WTC11 (cell line): ENCODE measurements around the gene GALNT17. TPM values are rescaled to one million over a fixed set of nuclear protein-coding genes. Genes with fewer than 3 reads are reported as not detected.

Experiments used
- ATAC-seq: fragments of 200-7000 bp; cut with Tn5 transposase; 2 replicates; pipeline ENCODE4 v1.10.0; 2021; ENCODE audit warnings: mild to moderate bottlenecking, moderate library complexity
- CTCF ChIA-PET: fragments of 300-600 bp; sonication (Branson Sonifier 250); formaldehyde crosslinking; loops from one replicate; lab custom pipeline; 2021; ENCODE audit warnings: antibody characterized with exemption; lab: Charles Lee
- POLR2A ChIA-PET: fragments of 350-600 bp; sonication (Branson Sonifier 250); formaldehyde crosslinking; loops from one replicate; lab custom pipeline; 2021; ENCODE audit warnings: antibody characterized with exemption; lab: Charles Lee
- DNase-seq: peaks from one replicate; pipeline ENCODE4 v3.0.0; 2021; ENCODE audit warnings: low spot score
- H3K27ac Mint-ChIP-seq: 2 replicates; pipeline ENCODE4 v1.8.0; 2021; ENCODE audit warnings: mixed read lengths
- H3K27me3 Mint-ChIP-seq: 2 replicates; pipeline ENCODE4 v1.8.0; 2021; ENCODE audit warnings: low read depth, mild to moderate bottlenecking, moderate library complexity, mixed read lengths
- H3K36me3 Mint-ChIP-seq: 2 replicates; pipeline ENCODE4 v1.8.0; 2021; ENCODE audit warnings: mixed read lengths
- H3K4me1 Mint-ChIP-seq: 2 replicates; pipeline ENCODE4 v1.8.0; 2022; ENCODE audit warnings: mixed read lengths
- H3K4me3 Mint-ChIP-seq: 2 replicates; pipeline ENCODE4 v1.8.0; 2021; ENCODE audit warnings: mild to moderate bottlenecking, moderate library complexity, mixed read lengths
- H3K9me3 Mint-ChIP-seq: 2 replicates; pipeline ENCODE4 v1.8.0; 2021; ENCODE audit warnings: mixed read lengths
- ETV6 ChIP-seq: sonication (generic); formaldehyde crosslinking; IDR thresholded peaks from 2 replicates; pipeline ENCODE4 v1.8.1; 2022; ENCODE audit warnings: mild to moderate bottlenecking, missing genetic modification reagents
- HMGA2 ChIP-seq: fragments of 250-450 bp; sonication (Bioruptor Pico); IDR thresholded peaks from 2 replicates; pipeline ENCODE4 v1.4.0; 2021; ENCODE audit warnings: mild to moderate bottlenecking, moderate library complexity
- NR2C2 ChIP-seq: sonication (generic); formaldehyde crosslinking; IDR thresholded peaks from 2 replicates; pipeline ENCODE4 v1.8.0; 2022; ENCODE audit warnings: mild to moderate bottlenecking, missing genetic modification reagents
- NR3C1 ChIP-seq: sonication (generic); formaldehyde crosslinking; conservative IDR thresholded peaks from 2 replicates; pipeline ENCODE4 v1.8.1; 2023; ENCODE audit warnings: low read depth, mild to moderate bottlenecking, missing genetic modification reagents
- RORB ChIP-seq: fragments of 250-450 bp; sonication (Bioruptor Pico); IDR thresholded peaks from 2 replicates; pipeline ENCODE4 v1.9.0; 2021; ENCODE audit warnings: mild to moderate bottlenecking
- SOX15 ChIP-seq: fragments of 250-450 bp; sonication (Bioruptor Pico); IDR thresholded peaks from 2 replicates; pipeline ENCODE4 v1.9.0; 2021; ENCODE audit warnings: mild to moderate bottlenecking
- TEAD4 ChIP-seq: sonication (generic); formaldehyde crosslinking; IDR thresholded peaks from 2 replicates; pipeline ENCODE4 v1.8.0; 2022; ENCODE audit warnings: mild to moderate bottlenecking, missing genetic modification reagents
- ZNF396 ChIP-seq: fragments of 250-450 bp; sonication (Bioruptor Pico); IDR thresholded peaks from 2 replicates; pipeline ENCODE4 v1.8.0; 2021; ENCODE audit warnings: mild to moderate bottlenecking, moderate library complexity, borderline replicate concordance
- ZNF671 ChIP-seq: fragments of 250-450 bp; sonication (Bioruptor Pico); IDR thresholded peaks from 2 replicates; pipeline ENCODE4 v1.8.0; 2021; ENCODE audit warnings: mild to moderate bottlenecking
- total RNA-seq: library from RNA; stranded (reverse); gene quantifications from 3 replicates; pipeline ENCODE4 v1.2.3, GENCODE V29; 2021
- TF ChIP-seq, protein P1 (sequence below): fragments of 250-450 bp; sonication (Bioruptor Pico); IDR thresholded peaks from 2 replicates; pipeline ENCODE4 v1.9.0; 2021; ENCODE audit warnings: moderate library complexity, mild to moderate bottlenecking, inconsistent platforms, borderline replicate concordance
- TF ChIP-seq, protein P2 (sequence below): sonication (generic); formaldehyde crosslinking; IDR thresholded peaks from 2 replicates; pipeline ENCODE4 v1.8.0; 2023; ENCODE audit warnings: missing genetic modification reagents
- TF ChIP-seq, protein P3 (sequence below): sonication (generic); formaldehyde crosslinking; IDR thresholded peaks from 2 replicates; pipeline ENCODE4 v1.8.1; 2023; ENCODE audit warnings: mild to moderate bottlenecking, missing genetic modification reagents, moderate library complexity
- TF ChIP-seq, protein P4 (sequence below): sonication (generic); formaldehyde crosslinking; IDR thresholded peaks from 2 replicates; pipeline ENCODE4 v1.8.0; 2023; ENCODE audit warnings: mild to moderate bottlenecking, missing genetic modification reagents
- TF ChIP-seq, protein P5 (sequence below): sonication (generic); formaldehyde crosslinking; conservative IDR thresholded peaks from 2 replicates; pipeline ENCODE4 v1.8.1; 2022; ENCODE audit warnings: mild to moderate bottlenecking, missing genetic modification reagents
- TF ChIP-seq, protein P6 (sequence below): sonication (generic); formaldehyde crosslinking; IDR thresholded peaks from 2 replicates; pipeline ENCODE4 v1.8.1; 2023; ENCODE audit warnings: mild to moderate bottlenecking, moderate library complexity, missing genetic modification reagents
- TF ChIP-seq, protein P7 (sequence below): sonication (generic); formaldehyde crosslinking; IDR thresholded peaks from 2 replicates; pipeline ENCODE4 v1.8.0; 2023; ENCODE audit warnings: missing genetic modification reagents, mild to moderate bottlenecking, borderline replicate concordance
- TF ChIP-seq, protein P8 (sequence below): sonication (generic); formaldehyde crosslinking; IDR thresholded peaks from 2 replicates; pipeline ENCODE4 v1.8.0; 2022; ENCODE audit warnings: mild to moderate bottlenecking, missing genetic modification reagents

The GALNT17 gene
- total RNA-seq, 1 experiment from 2014 or later: 61.1 TPM

DNA sequence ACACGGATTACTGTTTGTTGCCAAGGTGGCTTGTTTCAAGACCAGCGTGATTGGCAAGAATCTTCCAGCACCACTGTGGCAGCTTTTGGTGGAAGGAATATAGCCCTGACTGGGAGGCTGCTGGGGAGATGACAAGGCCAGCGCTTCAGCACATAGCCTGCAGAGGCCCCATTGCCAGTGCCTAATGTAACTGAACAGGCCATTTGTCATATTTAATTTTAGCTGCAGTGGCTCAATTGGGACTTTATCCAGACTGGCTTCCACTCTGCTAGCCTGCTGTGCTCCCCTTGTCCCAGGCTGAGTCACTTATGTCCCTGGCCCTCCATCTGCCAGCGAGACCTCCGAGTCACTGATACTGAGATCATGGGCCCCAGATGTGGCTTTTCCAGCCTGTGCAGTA lies 483.1 kb downstream of the GALNT17 start:
- CTCF ChIA-PET: no interaction called here
- no peak overlapping the region for H3K4me3 Mint-ChIP-seq
- TF ChIP-seq, protein P1, sequence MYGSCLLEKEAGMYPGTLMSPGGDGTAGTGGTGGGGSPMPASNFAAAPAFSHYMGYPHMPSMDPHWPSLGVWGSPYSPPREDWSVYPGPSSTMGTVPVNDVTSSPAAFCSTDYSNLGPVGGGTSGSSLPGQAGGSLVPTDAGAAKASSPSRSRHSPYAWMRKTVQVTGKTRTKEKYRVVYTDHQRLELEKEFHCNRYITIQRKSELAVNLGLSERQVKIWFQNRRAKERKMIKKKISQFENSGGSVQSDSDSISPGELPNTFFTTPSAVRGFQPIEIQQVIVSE (CRISPR knock-in tag): no peak
- TF ChIP-seq, protein P2, sequence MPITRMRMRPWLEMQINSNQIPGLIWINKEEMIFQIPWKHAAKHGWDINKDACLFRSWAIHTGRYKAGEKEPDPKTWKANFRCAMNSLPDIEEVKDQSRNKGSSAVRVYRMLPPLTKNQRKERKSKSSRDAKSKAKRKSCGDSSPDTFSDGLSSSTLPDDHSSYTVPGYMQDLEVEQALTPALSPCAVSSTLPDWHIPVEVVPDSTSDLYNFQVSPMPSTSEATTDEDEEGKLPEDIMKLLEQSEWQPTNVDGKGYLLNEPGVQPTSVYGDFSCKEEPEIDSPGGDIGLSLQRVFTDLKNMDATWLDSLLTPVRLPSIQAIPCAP (CRISPR knock-in tag): no peak
- TF ChIP-seq, protein P3, sequence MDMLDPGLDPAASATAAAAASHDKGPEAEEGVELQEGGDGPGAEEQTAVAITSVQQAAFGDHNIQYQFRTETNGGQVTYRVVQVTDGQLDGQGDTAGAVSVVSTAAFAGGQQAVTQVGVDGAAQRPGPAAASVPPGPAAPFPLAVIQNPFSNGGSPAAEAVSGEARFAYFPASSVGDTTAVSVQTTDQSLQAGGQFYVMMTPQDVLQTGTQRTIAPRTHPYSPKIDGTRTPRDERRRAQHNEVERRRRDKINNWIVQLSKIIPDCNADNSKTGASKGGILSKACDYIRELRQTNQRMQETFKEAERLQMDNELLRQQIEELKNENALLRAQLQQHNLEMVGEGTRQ (CRISPR knock-in tag): no peak
- TF ChIP-seq TEAD4 (CRISPR knock-in tag): no peak
- TF ChIP-seq, protein P4, sequence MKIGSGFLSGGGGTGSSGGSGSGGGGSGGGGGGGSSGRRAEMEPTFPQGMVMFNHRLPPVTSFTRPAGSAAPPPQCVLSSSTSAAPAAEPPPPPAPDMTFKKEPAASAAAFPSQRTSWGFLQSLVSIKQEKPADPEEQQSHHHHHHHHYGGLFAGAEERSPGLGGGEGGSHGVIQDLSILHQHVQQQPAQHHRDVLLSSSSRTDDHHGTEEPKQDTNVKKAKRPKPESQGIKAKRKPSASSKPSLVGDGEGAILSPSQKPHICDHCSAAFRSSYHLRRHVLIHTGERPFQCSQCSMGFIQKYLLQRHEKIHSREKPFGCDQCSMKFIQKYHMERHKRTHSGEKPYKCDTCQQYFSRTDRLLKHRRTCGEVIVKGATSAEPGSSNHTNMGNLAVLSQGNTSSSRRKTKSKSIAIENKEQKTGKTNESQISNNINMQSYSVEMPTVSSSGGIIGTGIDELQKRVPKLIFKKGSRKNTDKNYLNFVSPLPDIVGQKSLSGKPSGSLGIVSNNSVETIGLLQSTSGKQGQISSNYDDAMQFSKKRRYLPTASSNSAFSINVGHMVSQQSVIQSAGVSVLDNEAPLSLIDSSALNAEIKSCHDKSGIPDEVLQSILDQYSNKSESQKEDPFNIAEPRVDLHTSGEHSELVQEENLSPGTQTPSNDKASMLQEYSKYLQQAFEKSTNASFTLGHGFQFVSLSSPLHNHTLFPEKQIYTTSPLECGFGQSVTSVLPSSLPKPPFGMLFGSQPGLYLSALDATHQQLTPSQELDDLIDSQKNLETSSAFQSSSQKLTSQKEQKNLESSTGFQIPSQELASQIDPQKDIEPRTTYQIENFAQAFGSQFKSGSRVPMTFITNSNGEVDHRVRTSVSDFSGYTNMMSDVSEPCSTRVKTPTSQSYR (CRISPR knock-in tag): no peak
- no peak for TF ChIP-seq NR3C1 (CRISPR knock-in tag)
- no peak for DNase-seq
- H3K27ac Mint-ChIP-seq: 0 out of 2 replicates have a peak overlapping the region, but pooled peaks have one; percentile 41
- peaks cover 9% of the 10 kb centered on the region for H3K9me3 Mint-ChIP-seq
- POLR2A ChIA-PET: interaction anchor here (0.7 kb wide), 1 partner anchor 10 kb away, joined by 3 read pairs; no protein-coding TSS in a partner anchor
- H3K4me1 Mint-ChIP-seq: peaks cover 67% of the 10 kb centered on the region
- ATAC-seq: peak; percentile 49
- no peaks in the 10 kb centered on the region for H3K27me3 Mint-ChIP-seq
- 0 out of 2 replicates have a peak, but pooled peaks cover 4% of the 10 kb centered on the region for H3K36me3 Mint-ChIP-seq

DNA sequence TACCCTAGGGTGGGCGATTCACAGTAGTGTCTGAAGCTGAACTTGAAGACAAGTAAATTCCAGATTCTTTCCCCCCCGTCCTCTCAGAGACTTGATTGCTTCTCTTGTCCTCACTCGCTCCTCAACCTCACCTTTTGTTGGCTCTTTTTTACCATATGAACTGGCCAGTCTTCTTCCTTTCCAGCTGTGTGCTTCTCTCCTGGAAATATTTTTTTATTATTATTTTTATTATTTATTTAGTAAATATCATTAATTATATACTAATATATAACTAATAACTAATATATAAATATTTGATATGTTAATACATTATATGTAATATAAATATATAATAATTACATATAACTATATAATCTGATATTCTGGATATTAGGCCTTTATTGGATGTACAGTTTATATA lies 484.3 kb downstream of the GALNT17 start:
- Mint-ChIP-seq H3K36me3 (peaks cover 5% of the 10 kb centered on the region; the same call in 1 of the 2 replicates), H3K27me3 (no peaks in the 10 kb centered on the region), H3K9me3 (peaks cover 11% of the 10 kb centered on the region), H3K4me1 (peaks cover 79% of the 10 kb centered on the region), H3K27ac (no peak overlapping the region), H3K4me3 (no peak overlapping the region)
- POLR2A ChIA-PET: no interaction called here
- ATAC-seq (no peak), DNase-seq (no peak)
- CTCF ChIA-PET: no interaction called here
- no peak for TF ChIP-seq NR2C2 (CRISPR knock-in tag)
- TF ChIP-seq HMGA2 (CRISPR knock-in tag): peak; percentile 93

DNA sequence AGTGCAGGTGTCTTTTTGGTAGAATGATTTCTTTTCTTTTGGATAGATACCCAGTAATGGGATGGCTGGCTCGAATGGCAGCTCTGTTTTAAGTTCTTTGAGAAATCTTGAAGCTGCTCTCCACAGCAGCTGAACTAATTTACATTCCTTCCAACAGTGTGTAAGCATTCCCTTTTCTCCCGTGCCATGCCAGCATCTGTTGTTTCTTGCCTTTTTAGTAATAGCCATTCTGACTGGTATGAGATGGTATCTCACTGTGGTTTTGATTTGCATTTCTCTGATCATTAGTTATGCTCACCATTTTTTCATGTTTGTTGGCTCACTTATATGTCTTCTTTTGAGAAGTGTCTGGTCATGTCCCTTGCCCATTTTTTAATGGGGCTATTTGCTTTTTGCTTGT lies 486.3 kb downstream of the GALNT17 start:
- no peak for DNase-seq
- ChIA-PET CTCF (interaction anchor here (0.8 kb wide), 1 partner anchor 134 kb away, joined by 3 read pairs; no protein-coding TSS in a partner anchor), POLR2A (no interaction called here)
- no peak for ATAC-seq
- Mint-ChIP-seq H3K27ac (peak overlapping the region; percentile 30), H3K36me3 (peaks cover 17% of the 10 kb centered on the region), H3K4me1 (peaks cover 69% of the 10 kb centered on the region), H3K9me3 (peaks cover 24% of the 10 kb centered on the region), H3K27me3 (no peaks in the 10 kb centered on the region), H3K4me3 (no peak overlapping the region)
- TF ChIP-seq TEAD4 (CRISPR knock-in tag) (no peak), HMGA2 (CRISPR knock-in tag) (no peak), ETV6 (CRISPR knock-in tag) (no peak), ZNF671 (CRISPR knock-in tag) (no peak), ZNF396 (CRISPR knock-in tag) (no peak), RORB (no peak), SOX15 (no peak)
- TF ChIP-seq, protein P5, sequence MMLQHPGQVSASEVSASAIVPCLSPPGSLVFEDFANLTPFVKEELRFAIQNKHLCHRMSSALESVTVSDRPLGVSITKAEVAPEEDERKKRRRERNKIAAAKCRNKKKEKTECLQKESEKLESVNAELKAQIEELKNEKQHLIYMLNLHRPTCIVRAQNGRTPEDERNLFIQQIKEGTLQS (CRISPR knock-in tag): no peak
- TF ChIP-seq, protein P6, sequence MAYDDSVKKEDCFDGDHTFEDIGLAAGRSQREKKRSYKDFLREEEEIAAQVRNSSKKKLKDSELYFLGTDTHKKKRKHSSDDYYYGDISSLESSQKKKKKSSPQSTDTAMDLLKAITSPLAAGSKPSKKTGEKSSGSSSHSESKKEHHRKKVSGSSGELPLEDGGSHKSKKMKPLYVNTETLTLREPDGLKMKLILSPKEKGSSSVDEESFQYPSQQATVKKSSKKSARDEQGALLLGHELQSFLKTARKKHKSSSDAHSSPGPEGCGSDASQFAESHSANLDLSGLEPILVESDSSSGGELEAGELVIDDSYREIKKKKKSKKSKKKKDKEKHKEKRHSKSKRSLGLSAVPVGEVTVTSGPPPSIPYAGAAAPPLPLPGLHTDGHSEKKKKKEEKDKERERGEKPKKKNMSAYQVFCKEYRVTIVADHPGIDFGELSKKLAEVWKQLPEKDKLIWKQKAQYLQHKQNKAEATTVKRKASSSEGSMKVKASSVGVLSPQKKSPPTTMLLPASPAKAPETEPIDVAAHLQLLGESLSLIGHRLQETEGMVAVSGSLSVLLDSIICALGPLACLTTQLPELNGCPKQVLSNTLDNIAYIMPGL (CRISPR knock-in tag): no peak
- TF ChIP-seq, protein P7, sequence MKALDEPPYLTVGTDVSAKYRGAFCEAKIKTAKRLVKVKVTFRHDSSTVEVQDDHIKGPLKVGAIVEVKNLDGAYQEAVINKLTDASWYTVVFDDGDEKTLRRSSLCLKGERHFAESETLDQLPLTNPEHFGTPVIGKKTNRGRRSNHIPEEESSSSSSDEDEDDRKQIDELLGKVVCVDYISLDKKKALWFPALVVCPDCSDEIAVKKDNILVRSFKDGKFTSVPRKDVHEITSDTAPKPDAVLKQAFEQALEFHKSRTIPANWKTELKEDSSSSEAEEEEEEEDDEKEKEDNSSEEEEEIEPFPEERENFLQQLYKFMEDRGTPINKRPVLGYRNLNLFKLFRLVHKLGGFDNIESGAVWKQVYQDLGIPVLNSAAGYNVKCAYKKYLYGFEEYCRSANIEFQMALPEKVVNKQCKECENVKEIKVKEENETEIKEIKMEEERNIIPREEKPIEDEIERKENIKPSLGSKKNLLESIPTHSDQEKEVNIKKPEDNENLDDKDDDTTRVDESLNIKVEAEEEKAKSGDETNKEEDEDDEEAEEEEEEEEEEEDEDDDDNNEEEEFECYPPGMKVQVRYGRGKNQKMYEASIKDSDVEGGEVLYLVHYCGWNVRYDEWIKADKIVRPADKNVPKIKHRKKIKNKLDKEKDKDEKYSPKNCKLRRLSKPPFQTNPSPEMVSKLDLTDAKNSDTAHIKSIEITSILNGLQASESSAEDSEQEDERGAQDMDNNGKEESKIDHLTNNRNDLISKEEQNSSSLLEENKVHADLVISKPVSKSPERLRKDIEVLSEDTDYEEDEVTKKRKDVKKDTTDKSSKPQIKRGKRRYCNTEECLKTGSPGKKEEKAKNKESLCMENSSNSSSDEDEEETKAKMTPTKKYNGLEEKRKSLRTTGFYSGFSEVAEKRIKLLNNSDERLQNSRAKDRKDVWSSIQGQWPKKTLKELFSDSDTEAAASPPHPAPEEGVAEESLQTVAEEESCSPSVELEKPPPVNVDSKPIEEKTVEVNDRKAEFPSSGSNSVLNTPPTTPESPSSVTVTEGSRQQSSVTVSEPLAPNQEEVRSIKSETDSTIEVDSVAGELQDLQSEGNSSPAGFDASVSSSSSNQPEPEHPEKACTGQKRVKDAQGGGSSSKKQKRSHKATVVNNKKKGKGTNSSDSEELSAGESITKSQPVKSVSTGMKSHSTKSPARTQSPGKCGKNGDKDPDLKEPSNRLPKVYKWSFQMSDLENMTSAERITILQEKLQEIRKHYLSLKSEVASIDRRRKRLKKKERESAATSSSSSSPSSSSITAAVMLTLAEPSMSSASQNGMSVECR (CRISPR knock-in tag): no peak
- TF ChIP-seq, protein P8, sequence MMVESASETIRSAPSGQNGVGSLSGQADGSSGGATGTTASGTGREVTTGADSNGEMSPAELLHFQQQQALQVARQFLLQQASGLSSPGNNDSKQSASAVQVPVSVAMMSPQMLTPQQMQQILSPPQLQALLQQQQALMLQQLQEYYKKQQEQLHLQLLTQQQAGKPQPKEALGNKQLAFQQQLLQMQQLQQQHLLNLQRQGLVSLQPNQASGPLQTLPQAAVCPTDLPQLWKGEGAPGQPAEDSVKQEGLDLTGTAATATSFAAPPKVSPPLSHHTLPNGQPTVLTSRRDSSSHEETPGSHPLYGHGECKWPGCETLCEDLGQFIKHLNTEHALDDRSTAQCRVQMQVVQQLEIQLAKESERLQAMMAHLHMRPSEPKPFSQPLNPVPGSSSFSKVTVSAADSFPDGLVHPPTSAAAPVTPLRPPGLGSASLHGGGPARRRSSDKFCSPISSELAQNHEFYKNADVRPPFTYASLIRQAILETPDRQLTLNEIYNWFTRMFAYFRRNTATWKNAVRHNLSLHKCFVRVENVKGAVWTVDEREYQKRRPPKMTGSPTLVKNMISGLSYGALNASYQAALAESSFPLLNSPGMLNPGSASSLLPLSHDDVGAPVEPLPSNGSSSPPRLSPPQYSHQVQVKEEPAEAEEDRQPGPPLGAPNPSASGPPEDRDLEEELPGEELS (CRISPR knock-in tag): no peak
